Activated T-helper 1 cell treated with anti-CD3 and anti-CD28 coated beads, Interleukin-12 subunit alpha, Interleukin-12 subunit beta, Interleukin-2, Interleukin-4 antibody, amounts not matched to agents 30 ng/mL and 10 ng/mL and 1 ng/mL, durations not matched to agents 14 hours and 24 hours and 36 hours (primary cell): ENCODE data around the gene CLMP. TPM values are rescaled to one million over a fixed set of nuclear protein-coding genes. Genes with fewer than 3 reads are reported as not detected.

Experiments
- DNase-seq: peaks from one replicate; pipeline ENCODE4 v3.0.0; 2021; ENCODE audit warnings: low spot score
- H3K27ac Mint-ChIP-seq: one replicate; pipeline ENCODE4 v1.8.0; 2021; ENCODE audit warnings: mild to moderate bottlenecking, mixed read lengths
- H3K27me3 Mint-ChIP-seq: one replicate; pipeline ENCODE4 v1.8.0; 2022; ENCODE audit warnings: mild to moderate bottlenecking, moderate library complexity, mixed read lengths; ENCODE audit not compliant: insufficient read depth
- H3K36me3 Mint-ChIP-seq: one replicate; pipeline ENCODE4 v1.8.0; 2021; ENCODE audit warnings: low read depth, mixed read lengths
- H3K4me1 Mint-ChIP-seq: one replicate; pipeline ENCODE4 v1.8.0; 2021; ENCODE audit warnings: low read depth, mixed read lengths
- H3K4me3 Mint-ChIP-seq: one replicate; pipeline ENCODE4 v1.8.0; 2021; ENCODE audit warnings: mild to moderate bottlenecking, moderate library complexity, mixed read lengths
- H3K9me3 Mint-ChIP-seq: one replicate; pipeline ENCODE4 v1.8.0; 2021; ENCODE audit warnings: mixed read lengths
- intact Hi-C: fragments of 100-400 bp; cut with micrococcal nuclease; formaldehyde crosslinking; loops from one replicate; pipeline ENCODE4 v1.15.1; 2024
- total RNA-seq: library from RNA; stranded (reverse); gene quantifications from 2 replicates; pipeline ENCODE4 v1.2.3, GENCODE V29; 2022

The CLMP gene
- total RNA-seq, 1 donor from 2014 or later, result not detected

DNA sequence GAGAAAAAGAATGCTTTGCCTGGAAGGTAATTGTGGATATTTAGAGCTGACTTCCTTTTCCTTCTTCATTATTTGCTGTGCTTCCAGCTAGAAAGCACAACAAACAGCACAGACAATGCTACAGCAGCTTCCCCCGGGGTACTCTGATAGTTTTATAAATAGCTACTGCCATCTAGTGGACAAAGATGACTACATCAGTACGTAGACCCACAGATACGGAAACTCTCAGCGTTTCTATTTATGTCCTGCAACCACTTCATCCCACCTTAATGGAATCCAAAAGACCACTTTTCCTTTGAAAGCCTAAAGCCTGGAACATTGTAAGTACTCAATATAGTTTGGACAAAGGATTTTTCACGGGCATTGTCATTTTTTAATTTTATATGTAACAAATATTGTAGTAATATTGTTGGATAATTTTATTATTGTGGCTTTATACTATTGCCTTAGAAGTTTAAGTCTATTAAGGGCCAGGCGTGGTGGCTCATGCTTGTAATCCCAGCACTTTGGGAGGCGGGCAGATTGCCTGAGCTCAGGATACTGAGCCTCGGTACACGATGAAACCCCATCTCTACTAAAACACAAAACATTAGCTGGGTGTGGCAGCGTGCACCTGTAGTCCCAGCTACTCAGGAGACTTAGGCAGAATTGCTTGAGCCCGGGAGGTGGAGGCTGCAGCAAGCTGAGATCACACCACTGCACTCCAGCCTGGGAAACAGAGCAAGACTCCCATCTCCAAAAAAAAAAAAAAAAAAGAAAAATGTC, 140.6 kb downstream of the CLMP start:
- DNase-seq, result no peak
- peaks cover 48% of the 10 kb centered on the region for H3K36me3 Mint-ChIP-seq
- intact Hi-C loops, result loop anchor here (1.0 to 2.0 kb wide), 4 partner anchors 32 to 191 kb away; no protein-coding TSS in a partner anchor
- H3K9me3 Mint-ChIP-seq, result no peaks in the 10 kb centered on the region
- no peaks in the 10 kb centered on the region for H3K27me3 Mint-ChIP-seq
- H3K27ac Mint-ChIP-seq, result peak overlapping the region; percentile 52
- peaks cover 49% of the 10 kb centered on the region for H3K4me1 Mint-ChIP-seq
- H3K4me3 Mint-ChIP-seq, result no peak overlapping the region

DNA sequence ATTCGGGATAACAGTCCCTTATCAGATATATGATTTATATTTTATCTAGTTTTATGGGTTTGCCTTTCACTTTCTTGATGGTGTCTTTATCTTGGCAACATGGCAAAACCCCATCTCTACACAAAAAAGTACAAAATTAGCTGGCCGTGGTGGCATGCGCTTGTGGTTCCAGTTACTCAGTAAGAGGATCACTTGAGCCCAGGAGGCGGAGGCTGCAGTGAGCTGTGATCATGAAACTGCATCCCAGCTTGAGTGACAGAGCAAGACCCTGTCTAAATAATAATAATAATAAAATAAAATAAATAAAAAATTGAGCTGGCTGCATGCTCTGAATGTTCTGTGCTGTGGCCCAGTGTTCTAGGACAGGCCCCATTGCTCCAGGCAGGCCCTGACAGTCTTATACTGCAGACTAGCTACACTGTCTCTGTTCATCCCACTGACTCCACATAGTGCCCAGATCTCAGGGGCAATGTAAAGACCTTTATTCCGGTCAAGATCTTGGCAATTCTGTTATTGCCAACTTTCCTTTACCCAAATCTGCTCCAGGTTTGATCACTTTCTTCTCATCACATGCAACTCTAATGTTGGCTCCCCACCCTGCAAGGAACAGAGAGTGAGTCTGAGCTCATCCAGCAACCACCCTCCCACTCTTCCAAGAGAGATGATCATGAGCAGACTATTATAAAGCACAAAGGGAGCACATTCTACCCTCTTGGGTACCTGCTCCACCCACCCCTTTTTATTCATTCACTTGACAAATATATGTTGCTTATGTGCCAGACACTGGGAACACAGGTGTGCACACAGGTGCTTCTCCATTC, 141.9 kb downstream of the CLMP start:
- Mint-ChIP-seq H3K4me1 (peaks cover 40% of the 10 kb centered on the region), H3K9me3 (no peaks in the 10 kb centered on the region), H3K27ac (no peak overlapping the region), H3K4me3 (no peak overlapping the region), H3K27me3 (no peaks in the 10 kb centered on the region), H3K36me3 (peaks cover 35% of the 10 kb centered on the region)
- no peak for DNase-seq
- intact Hi-C loops, result no loop called here

DNA sequence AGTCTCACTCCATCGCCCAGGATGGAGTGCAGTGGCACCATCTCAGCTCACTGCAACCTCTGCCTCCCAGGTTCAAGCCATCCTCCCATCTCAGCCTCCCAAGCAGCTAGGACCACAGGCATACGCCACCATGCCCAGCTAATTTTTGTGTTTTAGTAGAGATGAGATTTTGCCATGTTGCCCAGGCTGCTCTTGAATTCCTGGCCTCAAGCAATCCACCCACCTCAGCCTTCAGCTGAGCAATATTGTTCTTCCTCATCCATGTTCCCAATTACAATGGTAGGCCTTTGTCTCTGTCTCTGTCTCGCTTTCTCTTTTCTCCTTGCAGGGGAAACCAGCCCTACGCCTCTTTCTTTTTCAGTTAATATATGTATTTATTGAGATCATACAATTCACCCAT, 143.4 kb downstream of the CLMP start:
- no peak overlapping the region for H3K27ac Mint-ChIP-seq
- H3K27me3 Mint-ChIP-seq, result peaks cover 2% of the 10 kb centered on the region
- intact Hi-C loops, result no loop called here
- DNase-seq, result no peak
- H3K4me3 Mint-ChIP-seq, result no peak overlapping the region
- H3K9me3 Mint-ChIP-seq, result no peaks in the 10 kb centered on the region
- H3K4me1 Mint-ChIP-seq, result peaks cover 25% of the 10 kb centered on the region
- H3K36me3 Mint-ChIP-seq, result peaks cover 20% of the 10 kb centered on the region

DNA sequence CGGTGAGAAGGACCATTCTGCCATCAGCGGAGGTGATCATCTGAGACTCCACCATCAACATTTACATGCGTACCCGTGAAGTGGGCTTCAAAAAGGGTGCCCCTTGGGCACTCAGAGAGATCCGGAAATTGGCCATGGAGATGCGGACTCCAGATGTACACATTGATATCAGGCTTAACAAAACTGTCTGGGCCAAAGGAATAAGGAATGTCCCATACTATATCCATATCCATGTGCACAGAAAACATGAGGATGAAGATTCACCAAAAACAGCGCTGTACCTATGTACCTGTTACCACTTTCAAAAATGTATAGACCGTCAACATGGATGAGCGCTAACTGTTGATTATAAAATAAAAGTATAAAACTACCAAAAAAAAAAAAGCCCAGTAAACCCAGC, 143.9 kb downstream of the CLMP start:
- H3K27me3 Mint-ChIP-seq, result peaks cover 3% of the 10 kb centered on the region
- H3K9me3 Mint-ChIP-seq, result no peaks in the 10 kb centered on the region
- H3K36me3 Mint-ChIP-seq, result peaks cover 15% of the 10 kb centered on the region
- no peak overlapping the region for H3K27ac Mint-ChIP-seq
- intact Hi-C loops, result no loop called here
- H3K4me1 Mint-ChIP-seq, result peaks cover 20% of the 10 kb centered on the region
- no peak overlapping the region for H3K4me3 Mint-ChIP-seq
- DNase-seq, result no peak

DNA sequence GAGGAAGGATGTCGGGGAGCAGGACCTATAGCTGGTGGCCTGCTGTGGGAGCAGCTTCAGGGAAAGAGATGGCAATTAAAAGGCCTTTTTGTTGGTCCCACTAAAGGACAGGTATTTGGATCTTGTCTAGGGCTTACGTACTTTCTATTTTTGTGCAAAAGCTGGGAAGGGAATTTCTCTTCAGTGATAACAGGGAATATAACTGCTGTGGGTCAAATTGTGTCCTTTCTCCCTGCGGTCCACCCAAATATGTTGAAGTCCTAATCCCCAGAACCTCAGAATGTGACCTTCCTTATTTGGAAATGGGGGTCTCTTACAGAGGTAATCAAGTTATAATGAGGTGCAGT, 147.1 kb downstream of the CLMP start:
- no peaks in the 10 kb centered on the region for H3K9me3 Mint-ChIP-seq
- no peak overlapping the region for H3K4me3 Mint-ChIP-seq
- peaks cover 3% of the 10 kb centered on the region for H3K27me3 Mint-ChIP-seq
- H3K4me1 Mint-ChIP-seq, result no peaks in the 10 kb centered on the region
- intact Hi-C loops, result no loop called here
- H3K27ac Mint-ChIP-seq, result no peak overlapping the region
- DNase-seq, result no peak
- H3K36me3 Mint-ChIP-seq, result no peaks in the 10 kb centered on the region

DNA sequence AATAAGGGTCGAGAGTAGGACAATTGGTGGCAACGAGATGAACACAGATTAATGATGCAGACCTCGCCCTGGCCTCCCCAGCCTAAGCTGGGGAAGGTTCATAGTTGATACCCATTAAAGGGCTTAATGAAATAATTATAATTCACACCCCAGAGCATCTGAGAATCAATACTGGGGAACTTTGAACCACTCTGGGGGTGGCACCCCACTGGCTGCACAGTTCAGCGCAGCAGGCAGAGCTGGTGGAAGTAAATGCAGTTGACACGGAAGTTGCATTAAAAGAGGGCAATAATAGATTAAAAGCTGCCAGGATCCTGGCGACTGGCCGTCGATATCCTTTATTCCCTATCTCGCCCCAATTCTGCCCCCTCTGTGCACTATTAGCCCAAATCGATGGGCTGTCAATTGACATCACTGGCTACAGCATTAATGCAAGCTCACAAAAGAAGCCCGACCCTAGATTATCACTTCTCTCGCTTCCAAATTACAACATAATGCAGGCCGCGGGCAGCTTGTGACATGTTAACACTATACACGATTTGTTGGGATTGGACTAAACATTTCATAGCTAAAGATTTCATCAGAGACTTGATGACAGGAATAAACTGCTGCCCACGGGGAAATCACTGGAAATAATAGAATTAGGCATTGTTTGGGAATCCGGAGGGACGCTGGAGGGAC, 147.6 kb downstream of the CLMP start:
- intact Hi-C loops, result no loop called here
- no peak overlapping the region for H3K27ac Mint-ChIP-seq
- H3K4me3 Mint-ChIP-seq, result no peak overlapping the region
- H3K9me3 Mint-ChIP-seq, result no peaks in the 10 kb centered on the region
- DNase-seq, result no peak
- H3K4me1 Mint-ChIP-seq, result no peaks in the 10 kb centered on the region
- no peaks in the 10 kb centered on the region for H3K36me3 Mint-ChIP-seq
- peaks cover 3% of the 10 kb centered on the region for H3K27me3 Mint-ChIP-seq

DNA sequence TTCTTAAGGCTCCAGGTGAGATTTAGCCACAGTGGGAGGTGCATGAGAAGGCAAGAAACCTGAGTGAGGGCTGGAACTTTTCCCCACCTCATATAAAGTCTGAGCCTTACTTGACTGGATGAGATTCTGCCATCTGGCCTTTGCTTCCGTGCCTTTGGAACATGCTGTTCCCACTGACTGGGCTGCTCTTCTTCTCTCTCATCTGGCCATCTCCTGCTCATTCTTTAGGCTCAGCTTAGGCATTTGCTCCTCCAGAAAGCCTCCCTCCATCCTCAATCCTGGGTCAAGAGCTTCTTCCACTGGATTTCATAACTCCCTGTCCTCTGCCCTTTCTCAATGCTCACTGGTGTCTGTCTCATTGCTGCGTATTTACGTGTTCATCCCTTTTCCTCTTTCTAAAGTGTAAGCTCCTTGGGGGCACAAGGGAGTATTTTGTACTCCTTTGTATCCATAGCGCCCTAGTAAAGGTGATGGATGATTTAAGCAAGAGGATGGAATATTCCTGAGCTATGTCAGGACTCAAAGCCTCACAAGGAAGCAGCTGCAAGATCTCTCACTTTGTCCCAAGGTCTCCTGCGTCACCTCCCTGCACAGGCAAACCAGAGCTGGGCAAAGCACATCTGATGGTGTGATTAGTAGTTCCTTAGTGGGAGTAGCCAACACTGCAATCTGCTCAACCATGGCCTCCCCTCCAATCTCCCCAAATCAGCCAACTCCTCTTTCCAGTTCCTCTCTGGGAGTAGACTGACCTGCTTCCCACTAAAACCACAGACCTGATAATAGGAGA, 148.4 kb downstream of the CLMP start:
- intact Hi-C loops, result no loop called here
- Mint-ChIP-seq H3K27ac (no peak overlapping the region), H3K9me3 (no peaks in the 10 kb centered on the region), H3K36me3 (no peaks in the 10 kb centered on the region), H3K4me3 (no peak overlapping the region), H3K4me1 (no peaks in the 10 kb centered on the region), H3K27me3 (peaks cover 3% of the 10 kb centered on the region)
- DNase-seq, result no peak

DNA sequence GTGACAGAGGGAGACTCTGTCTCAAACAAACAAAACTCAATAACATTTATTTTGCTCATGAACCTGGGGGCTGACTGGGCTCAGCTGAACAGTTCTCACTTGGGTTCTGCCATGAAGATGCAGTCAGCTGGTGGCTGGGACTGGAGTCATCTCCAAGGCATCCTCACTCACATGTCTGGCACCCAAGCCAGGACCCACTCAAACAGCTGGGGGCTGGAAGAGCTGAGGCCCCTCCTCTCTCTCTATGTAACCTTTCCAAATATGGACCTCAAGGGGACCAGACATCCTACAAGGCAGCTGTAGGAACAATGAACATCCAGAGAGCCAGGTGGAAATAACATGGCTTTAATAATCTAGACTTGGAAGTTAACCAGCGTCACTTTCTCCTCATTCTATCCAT, 149.9 kb downstream of the CLMP start:
- peaks cover 3% of the 10 kb centered on the region for H3K27me3 Mint-ChIP-seq
- H3K4me1 Mint-ChIP-seq, result no peaks in the 10 kb centered on the region
- no peak overlapping the region for H3K27ac Mint-ChIP-seq
- H3K4me3 Mint-ChIP-seq, result no peak overlapping the region
- no peaks in the 10 kb centered on the region for H3K36me3 Mint-ChIP-seq
- no peaks in the 10 kb centered on the region for H3K9me3 Mint-ChIP-seq
- intact Hi-C loops, result no loop called here
- no peak for DNase-seq

DNA sequence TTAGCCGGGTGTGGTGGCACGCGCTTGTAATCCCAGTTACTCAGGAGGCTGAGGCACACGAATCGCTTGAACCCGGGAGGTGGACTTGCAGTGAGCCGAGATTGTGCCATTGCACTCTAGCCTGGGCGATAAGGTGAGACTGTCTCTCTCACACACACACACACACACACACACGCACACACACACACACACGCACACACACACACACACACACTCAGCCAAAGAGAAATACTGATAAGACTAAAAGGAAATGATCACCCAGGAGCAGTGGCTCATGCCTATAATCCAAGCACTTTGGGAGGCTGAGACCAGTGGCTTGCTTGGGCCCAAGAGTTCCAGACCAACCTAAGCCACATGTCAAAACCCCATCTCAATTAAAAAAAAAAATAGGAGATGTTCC, 153.9 kb downstream of the CLMP start:
- DNase-seq, result no peak
- no peaks in the 10 kb centered on the region for H3K4me1 Mint-ChIP-seq
- intact Hi-C loops, result no loop called here
- H3K27me3 Mint-ChIP-seq, result peaks cover 4% of the 10 kb centered on the region
- no peak overlapping the region for H3K4me3 Mint-ChIP-seq
- H3K9me3 Mint-ChIP-seq, result no peaks in the 10 kb centered on the region
- no peaks in the 10 kb centered on the region for H3K36me3 Mint-ChIP-seq
- no peak overlapping the region for H3K27ac Mint-ChIP-seq

DNA sequence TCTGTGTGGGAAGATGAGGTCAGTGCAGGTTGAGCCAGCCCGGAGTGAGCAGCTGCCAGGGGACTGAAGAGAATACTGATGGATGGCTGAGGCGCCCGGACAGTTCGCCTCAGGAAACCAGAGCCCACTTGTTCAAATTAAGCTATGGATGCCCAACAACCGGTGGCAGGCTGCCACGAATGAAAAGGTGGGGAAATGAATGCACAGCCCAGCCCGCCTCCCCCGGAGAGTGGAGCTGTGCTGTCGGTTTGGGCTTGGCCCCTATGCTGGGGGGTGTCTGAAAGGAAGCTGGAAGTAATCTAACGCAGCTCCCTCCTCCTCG, 155.0 kb downstream of the CLMP start:
- no peak overlapping the region for H3K4me3 Mint-ChIP-seq
- H3K27me3 Mint-ChIP-seq, result peaks cover 5% of the 10 kb centered on the region
- no peaks in the 10 kb centered on the region for H3K36me3 Mint-ChIP-seq
- DNase-seq, result no peak
- intact Hi-C loops, result no loop called here
- no peaks in the 10 kb centered on the region for H3K9me3 Mint-ChIP-seq
- no peak overlapping the region for H3K27ac Mint-ChIP-seq
- no peaks in the 10 kb centered on the region for H3K4me1 Mint-ChIP-seq

DNA sequence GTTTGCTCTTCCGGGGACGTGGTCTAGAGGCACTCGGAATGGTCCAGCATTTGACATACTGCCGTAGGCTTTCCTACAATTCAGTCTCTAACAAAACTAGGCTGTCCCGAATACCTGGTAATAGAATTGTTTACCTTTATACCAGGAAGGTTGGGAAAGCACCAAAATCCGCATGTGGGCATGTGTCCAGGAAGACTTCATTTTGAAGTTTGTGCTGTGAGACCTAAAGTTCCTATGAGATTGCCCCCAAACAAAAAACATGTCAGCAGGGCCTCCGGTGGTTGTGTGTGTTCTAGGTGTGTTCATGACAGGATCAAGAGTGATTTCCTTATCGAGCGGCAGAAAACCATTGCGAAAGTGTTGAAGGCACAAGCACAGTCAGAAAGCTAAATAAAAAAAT, 159.2 kb downstream of the CLMP start:
- intact Hi-C loops, result no loop called here
- no peak overlapping the region for H3K4me3 Mint-ChIP-seq
- no peaks in the 10 kb centered on the region for H3K9me3 Mint-ChIP-seq
- DNase-seq, result no peak
- H3K27me3 Mint-ChIP-seq, result peaks cover 7% of the 10 kb centered on the region
- no peaks in the 10 kb centered on the region for H3K4me1 Mint-ChIP-seq
- no peaks in the 10 kb centered on the region for H3K36me3 Mint-ChIP-seq
- H3K27ac Mint-ChIP-seq, result no peak overlapping the region

DNA sequence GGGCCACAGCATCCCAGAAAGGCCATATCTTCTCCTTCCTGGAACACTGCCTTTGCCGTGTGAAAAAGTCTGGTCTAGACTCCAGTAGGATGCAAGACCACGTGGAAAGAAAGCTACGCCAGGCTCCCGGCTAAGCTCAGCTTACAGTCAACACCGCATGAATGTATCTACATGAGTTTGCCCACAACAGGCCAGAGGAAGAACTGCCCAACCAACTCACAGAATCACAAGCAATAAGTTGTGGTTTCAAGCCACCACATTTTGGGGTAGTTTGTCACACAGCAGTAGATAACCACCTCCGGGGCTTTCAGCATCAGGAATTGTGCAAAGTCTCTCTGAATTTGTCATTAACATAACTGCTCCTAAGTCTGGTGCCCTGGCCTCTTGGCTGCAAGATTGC, 160.5 kb downstream of the CLMP start:
- intact Hi-C loops, result no loop called here
- no peaks in the 10 kb centered on the region for H3K9me3 Mint-ChIP-seq
- DNase-seq, result no peak

More for the DNA sequence above, 160.5 kb downstream of the CLMP start:
- H3K4me3 Mint-ChIP-seq, result no peak overlapping the region
- H3K27ac Mint-ChIP-seq, result no peak overlapping the region
- no peaks in the 10 kb centered on the region for H3K4me1 Mint-ChIP-seq
- peaks cover 4% of the 10 kb centered on the region for H3K27me3 Mint-ChIP-seq
- H3K36me3 Mint-ChIP-seq, result no peaks in the 10 kb centered on the region
